Liver (tissue), 9 donors: Measurements from ENCODE around the gene SPA17. TPM values are rescaled to one million over a fixed set of nuclear protein-coding genes. Genes with fewer than 3 reads are reported as not detected.

ENCODE experiments used
- DNase-seq: peaks from one replicate; pipeline ENCODE4 v3.0.0-alpha.2; 2017; ENCODE audit warnings: low spot score
- H3K27ac ChIP-seq, 2 donors: one replicate each; pipeline ENCODE4 v1.7.0; 2013; ENCODE audit warnings: inconsistent platforms in 2 of 2, low read length in 2 of 2, control low read depth in 1 of 2, low read depth in 1 of 2, mild to moderate bottlenecking in 1 of 2
- H3K27me3 ChIP-seq, 4 donors: one replicate each; pipeline versions ENCODE4 v1.6.1 to v1.7.0; 2013; ENCODE audit warnings: low read length in 3 of 4, inconsistent platforms in 1 of 4, mild to moderate bottlenecking in 1 of 4, moderate library complexity in 1 of 4; ENCODE audit not compliant: control insufficient read depth in 4 of 4, insufficient read depth in 4 of 4
- H3K36me3 ChIP-seq, 4 donors: one replicate each; pipeline versions ENCODE4 v1.6.1 to v1.7.0; 2013; ENCODE audit warnings: low read length in 3 of 4, mild to moderate bottlenecking in 3 of 4, low read depth in 1 of 4, moderate library complexity in 1 of 4; ENCODE audit not compliant: control insufficient read depth in 4 of 4, insufficient read depth in 3 of 4
- H3K4me1 ChIP-seq, 4 donors: one replicate each; pipeline versions ENCODE4 v1.6.1 to v1.7.0; 2013; ENCODE audit warnings: low read length in 3 of 4, mild to moderate bottlenecking in 3 of 4, moderate library complexity in 1 of 4; ENCODE audit not compliant: control insufficient read depth in 4 of 4, insufficient read depth in 4 of 4
- H3K4me3 ChIP-seq, 3 donors: one replicate each; pipeline versions ENCODE4 v1.6.1 to v1.7.0; 2013; ENCODE audit warnings: low read length in 3 of 3, control low read depth in 1 of 3, low read depth in 1 of 3, mild to moderate bottlenecking in 1 of 3
- H3K9ac ChIP-seq, 2 donors: one replicate each; pipeline ENCODE4 v1.7.0; 2013; ENCODE audit warnings: low read length in 2 of 2, mild to moderate bottlenecking in 2 of 2, moderate library complexity in 2 of 2, control low read depth in 1 of 2, low read depth in 1 of 2
- H3K9me3 ChIP-seq, 4 donors: one replicate each; pipeline versions ENCODE4 v1.6.1 to v1.7.0; 2013; ENCODE audit warnings: low read length in 3 of 4; ENCODE audit not compliant: control insufficient read depth in 4 of 4
- ATF3 ChIP-seq: IDR thresholded peaks from 2 replicates; pipeline ENCODE4 v1.6.1; 2016; ENCODE audit warnings: antibody characterized with exemption
- EGR1 ChIP-seq, 2 donors: IDR thresholded peaks; 2 replicates each; pipeline ENCODE4 v1.6.1; 2016 to 2018; ENCODE audit warnings: antibody characterized with exemption in 2 of 2, low read depth in 2 of 2
- FOXA1 ChIP-seq: IDR thresholded peaks from 2 replicates; pipeline ENCODE4 v1.6.1; 2016; ENCODE audit warnings: antibody characterized with exemption
- FOXA2 ChIP-seq: IDR thresholded peaks from 2 replicates; pipeline ENCODE4 v1.6.1; 2016; ENCODE audit warnings: antibody characterized with exemption
- GABPA ChIP-seq, 2 donors: IDR thresholded peaks in 1 of 2; conservative IDR thresholded peaks in 1 of 2; 2 replicates each; pipeline ENCODE4 v1.6.1; 2016; ENCODE audit warnings: antibody characterized with exemption in 2 of 2, mild to moderate bottlenecking in 1 of 2, moderate library complexity in 1 of 2
- HNF4A ChIP-seq, 2 donors: conservative IDR thresholded peaks; 2 replicates each; pipeline ENCODE4 v1.6.1; 2016; ENCODE audit warnings: antibody characterized with exemption in 2 of 2, mild to moderate bottlenecking in 2 of 2
- HNF4G ChIP-seq: IDR thresholded peaks from 2 replicates; pipeline ENCODE4 v1.6.1; 2016; ENCODE audit warnings: antibody characterized with exemption
- JUND ChIP-seq, 2 donors: IDR thresholded peaks; 2 replicates each; pipeline ENCODE4 v1.6.1; 2016; ENCODE audit warnings: antibody characterized with exemption in 2 of 2
- RAD21 ChIP-seq, 2 donors: IDR thresholded peaks; 2 replicates each; pipeline ENCODE4 v1.6.1; 2016; ENCODE audit warnings: antibody characterized with exemption in 2 of 2, mild to moderate bottlenecking in 2 of 2
- REST ChIP-seq: IDR thresholded peaks from 2 replicates; pipeline ENCODE4 v1.6.1; 2016; ENCODE audit warnings: antibody characterized with exemption, mild to moderate bottlenecking
- RXRA ChIP-seq, 2 donors: IDR thresholded peaks; 2 replicates each; pipeline ENCODE4 v1.6.1; 2017 to 2018; ENCODE audit warnings: antibody characterized with exemption in 2 of 2, mild to moderate bottlenecking in 1 of 2
- SP1 ChIP-seq: IDR thresholded peaks from 2 replicates; pipeline ENCODE4 v1.6.1; 2018; ENCODE audit warnings: antibody characterized with exemption, mild to moderate bottlenecking
- YY1 ChIP-seq: IDR thresholded peaks from 2 replicates; pipeline ENCODE4 v1.6.1; 2016; ENCODE audit warnings: antibody characterized with exemption, mild to moderate bottlenecking
- ZBTB33 ChIP-seq: IDR thresholded peaks from 2 replicates; pipeline ENCODE4 v1.6.1; 2016; ENCODE audit warnings: antibody characterized with exemption
- WGBS: extraction: QIAGEN DNeasy Blood & Tissue Kit; methylation state at CpG from one replicate; pipeline ENCODE4 v1.1.7; 2013; 5-methylcytosine and 5-hydroxymethylcytosine counted together
- polyA plus RNA-seq, 2 donors: library from polyadenylated mRNA; stranded (reverse) in 1 of 2; unstranded in 1 of 2; fragments of 200-250 nt in 1 of 2; fragments of >200 nt in 1 of 2; fragmentation: Nextera tagmentation in 1 of 2; extraction: Ambion mirVana in 1 of 2; gene quantifications; one replicate each; pipeline versions ENCODE4 v1.2.1 to v1.2.3, GENCODE V29; 2013 to 2015
- total RNA-seq, 2 donors: library from RNA; depleted of rRNA; stranded (reverse); fragments of >200 nt; gene quantifications; one replicate each; pipeline ENCODE4 v1.2.3, GENCODE V29; 2014
- TF ChIP-seq, protein P1 (sequence below): fragments of 150-350 bp; IDR thresholded peaks from 2 replicates; pipeline ENCODE4 v1.5.1; 2017; ENCODE audit warnings: improper control_type of control experiment, low read depth, low read length; ENCODE audit not compliant: missing input control
- TF ChIP-seq, protein P2 (sequence below): IDR thresholded peaks from 2 replicates; pipeline ENCODE4 v1.6.1; 2016; ENCODE audit warnings: antibody characterized with exemption
- donor health status: healthy.
- donor health status: healthy.
- donor health status: healthy.
- donor health status: healthy.
- donor health status: healthy.

The SPA17 gene
- total and polyA plus RNA-seq, 4 donors, result 0.47 to 3.2 (median 1.9) TPM

GRCh38 chr11:124658501-124658900, 15.2 kb upstream of the SPA17 start:
- Histone ChIP-seq H3K9ac (no peak overlapping the region), H3K36me3 (peaks cover 2 to 6% (median 2%) of the 10 kb centered on the region in 4 donors), H3K4me3 (no peak overlapping the region), H3K27ac (no peak overlapping the region), H3K4me1 (no peaks in the 10 kb centered on the region), H3K27me3 (no peaks in the 10 kb centered on the region), H3K9me3 (no peaks in the 10 kb centered on the region)
- 92% methylated on average over 3 of the region's 3 CpGs for WGBS
- DNase-seq, result no peak
- TF ChIP-seq REST, result no peak
- no peak for TF ChIP-seq GABPA (IDR thresholded peaks at IDR 0.05 in 1 of 2, conservative IDR thresholded peaks at IDR 0.05 in 1 of 2)
- TF ChIP-seq, protein P1, sequence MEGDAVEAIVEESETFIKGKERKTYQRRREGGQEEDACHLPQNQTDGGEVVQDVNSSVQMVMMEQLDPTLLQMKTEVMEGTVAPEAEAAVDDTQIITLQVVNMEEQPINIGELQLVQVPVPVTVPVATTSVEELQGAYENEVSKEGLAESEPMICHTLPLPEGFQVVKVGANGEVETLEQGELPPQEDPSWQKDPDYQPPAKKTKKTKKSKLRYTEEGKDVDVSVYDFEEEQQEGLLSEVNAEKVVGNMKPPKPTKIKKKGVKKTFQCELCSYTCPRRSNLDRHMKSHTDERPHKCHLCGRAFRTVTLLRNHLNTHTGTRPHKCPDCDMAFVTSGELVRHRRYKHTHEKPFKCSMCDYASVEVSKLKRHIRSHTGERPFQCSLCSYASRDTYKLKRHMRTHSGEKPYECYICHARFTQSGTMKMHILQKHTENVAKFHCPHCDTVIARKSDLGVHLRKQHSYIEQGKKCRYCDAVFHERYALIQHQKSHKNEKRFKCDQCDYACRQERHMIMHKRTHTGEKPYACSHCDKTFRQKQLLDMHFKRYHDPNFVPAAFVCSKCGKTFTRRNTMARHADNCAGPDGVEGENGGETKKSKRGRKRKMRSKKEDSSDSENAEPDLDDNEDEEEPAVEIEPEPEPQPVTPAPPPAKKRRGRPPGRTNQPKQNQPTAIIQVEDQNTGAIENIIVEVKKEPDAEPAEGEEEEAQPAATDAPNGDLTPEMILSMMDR, result no peak
- no peak for TF ChIP-seq RXRA (IDR thresholded peaks at IDR 0.05)
- TF ChIP-seq, protein P2, sequence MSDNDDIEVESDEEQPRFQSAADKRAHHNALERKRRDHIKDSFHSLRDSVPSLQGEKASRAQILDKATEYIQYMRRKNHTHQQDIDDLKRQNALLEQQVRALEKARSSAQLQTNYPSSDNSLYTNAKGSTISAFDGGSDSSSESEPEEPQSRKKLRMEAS, result no peak
- no peak for TF ChIP-seq ZBTB33
- TF ChIP-seq SP1, result no peak
- no peak for TF ChIP-seq EGR1 (IDR thresholded peaks at IDR 0.05; ENCODE audit: low read depth in 2 of 2)
- TF ChIP-seq JUND (IDR thresholded peaks at IDR 0.05), result no peak
- TF ChIP-seq FOXA1, result no peak

DNA sequence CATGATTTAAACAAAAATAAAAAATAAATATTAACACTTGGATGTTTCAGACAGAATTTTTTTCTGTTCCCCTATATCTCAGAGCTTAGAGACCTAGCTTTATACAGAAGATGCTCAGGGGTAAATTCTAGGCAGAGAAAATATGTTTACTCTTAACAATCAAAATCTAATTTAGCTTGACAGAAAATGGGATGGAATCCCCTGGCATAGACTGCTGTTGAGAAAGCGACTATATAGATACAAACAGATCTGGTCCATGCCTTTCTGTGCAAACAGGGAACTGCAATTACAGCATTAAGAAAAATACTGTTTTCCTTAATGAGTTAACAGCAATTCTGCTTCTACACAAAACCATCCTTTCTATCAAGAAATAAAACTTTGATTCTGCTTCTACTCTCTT, 14.7 kb upstream of the SPA17 start:
- Histone ChIP-seq H3K4me3 (no peak overlapping the region), H3K36me3 (peaks cover 0 to 6% (median 2%) of the 10 kb centered on the region in 4 donors), H3K4me1 (no peaks in the 10 kb centered on the region), H3K27ac (no peak overlapping the region), H3K9ac (no peak overlapping the region), H3K9me3 (no peaks in the 10 kb centered on the region), H3K27me3 (no peaks in the 10 kb centered on the region)
- TF ChIP-seq FOXA2, result no peak
- no peak for TF ChIP-seq GABPA (IDR thresholded peaks at IDR 0.05 in 1 of 2, conservative IDR thresholded peaks at IDR 0.05 in 1 of 2)
- TF ChIP-seq, protein P1, result no peak
- TF ChIP-seq YY1, result no peak
- TF ChIP-seq JUND (IDR thresholded peaks at IDR 0.05), result no peak
- no peak for TF ChIP-seq ZBTB33
- TF ChIP-seq, protein P2, result no peak
- no peak for TF ChIP-seq RXRA (IDR thresholded peaks at IDR 0.05)
- TF ChIP-seq ATF3, result no peak
- no peak for TF ChIP-seq HNF4G
- TF ChIP-seq HNF4A (conservative IDR thresholded peaks at IDR 0.05), result no peak
- TF ChIP-seq EGR1 (IDR thresholded peaks at IDR 0.05; ENCODE audit: low read depth in 2 of 2), result no peak
- no peak for TF ChIP-seq RAD21 (IDR thresholded peaks at IDR 0.05)
- no peak for DNase-seq
- 88% methylated on average over 1 of the region's 1 CpG for WGBS
